GM18499 (cell line): ENCODE measurements around the gene ANKRD10.

ENCODE experiments used
- ATAC-seq: cut with Tn5 transposase; IDR thresholded peaks from one replicate; pipeline ENCODE4 v1.9.1; 2021; ENCODE audit warnings: moderate number of reproducible peaks; ENCODE audit not compliant: insufficient read depth, unreplicated experiment

Gene ANKRD10

GRCh38 chr13:110887597-110888333, 27.1 kb downstream of the ANKRD10 start:
- ATAC-seq: no peak

- ATAC-seq: no peak
Observed at GRCh38 chr13:110886870-110887596, 27.8 kb downstream of the ANKRD10 start.

GRCh38 chr13:110885966-110886869, 28.7 kb downstream of the ANKRD10 start:
- no peak for ATAC-seq

DNA sequence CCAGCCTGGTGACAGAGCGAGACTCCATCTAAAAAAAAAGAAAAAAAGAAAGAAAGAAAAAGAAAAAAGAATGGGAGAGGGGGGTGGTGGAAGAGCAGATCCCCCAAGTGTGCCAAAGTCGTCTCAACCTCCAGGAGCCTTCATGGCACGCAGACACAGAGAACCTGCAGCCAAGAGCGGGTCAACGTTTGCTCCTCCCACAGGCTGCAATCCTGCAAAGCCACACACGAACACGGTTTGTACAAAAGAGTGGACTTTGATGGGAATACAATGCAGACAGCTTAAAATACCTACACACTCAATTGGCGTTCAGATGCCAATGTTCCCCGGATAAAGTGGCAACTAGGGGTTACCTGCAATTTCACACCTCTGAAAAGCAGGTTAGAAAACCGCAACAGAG, 29.4 kb downstream of the ANKRD10 start:
- ATAC-seq: no peak

DNA sequence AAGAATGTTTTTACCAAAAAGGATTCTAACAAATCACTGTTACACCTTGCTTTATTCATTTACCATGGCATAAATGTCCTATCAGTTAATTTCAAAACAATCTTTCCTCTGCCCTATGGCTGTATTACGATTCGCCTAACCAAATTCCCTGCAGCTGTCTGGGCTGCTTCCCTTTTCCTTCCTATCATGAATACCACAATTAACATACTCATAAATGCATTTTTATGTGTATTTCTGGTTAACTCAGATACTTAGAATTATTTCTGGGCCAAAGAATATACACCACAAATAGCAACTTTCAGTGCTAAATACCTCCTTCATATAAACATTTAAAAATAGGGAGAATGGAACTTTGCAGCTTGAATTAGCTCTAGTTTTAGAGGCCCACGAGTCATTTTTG, 30.4 kb downstream of the ANKRD10 start:
- no peak for ATAC-seq

- no peak for ATAC-seq
Observed at GRCh38 chr13:110883542-110883941, 31.3 kb downstream of the ANKRD10 start.

GRCh38 chr13:110882972-110883371, 31.9 kb downstream of the ANKRD10 start:
- ATAC-seq: no peak

DNA sequence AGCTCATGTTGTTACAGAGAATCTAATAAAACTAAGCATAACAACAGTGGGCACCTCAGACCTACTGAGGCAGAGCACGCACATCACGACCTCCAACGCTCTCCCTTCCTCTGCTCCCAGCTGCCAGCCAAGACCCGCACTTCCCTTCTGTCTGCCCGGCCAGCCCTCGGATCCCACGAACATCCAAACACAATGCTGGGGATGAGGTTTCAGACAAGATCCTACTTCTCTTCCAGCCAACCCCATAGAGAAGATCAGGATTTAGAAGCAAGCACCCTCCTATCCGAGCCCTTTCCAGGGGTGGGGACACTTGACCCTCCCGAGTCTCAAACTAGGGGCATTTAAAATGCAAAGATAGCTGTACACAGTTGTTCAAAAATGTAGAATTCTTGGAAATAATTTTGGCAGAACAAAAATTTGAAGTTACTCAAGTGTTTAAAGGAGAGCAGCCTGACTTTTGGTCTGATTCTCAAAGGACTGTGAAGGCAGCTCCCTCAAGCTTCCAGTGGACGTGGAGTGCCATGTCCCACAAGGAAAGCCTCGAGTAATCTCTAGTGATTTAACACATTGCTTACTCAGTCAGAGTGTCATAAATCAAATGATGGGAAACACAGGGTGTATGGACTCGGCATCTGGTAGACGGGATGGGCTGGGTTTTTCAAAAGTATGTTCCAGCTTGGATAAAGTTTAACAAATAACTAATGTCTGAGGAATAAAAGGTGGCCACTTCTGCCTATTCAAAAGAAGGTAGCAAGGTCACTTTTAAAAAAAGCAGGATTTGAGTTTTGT, 32.8 kb downstream of the ANKRD10 start:
- ATAC-seq: no peak

DNA sequence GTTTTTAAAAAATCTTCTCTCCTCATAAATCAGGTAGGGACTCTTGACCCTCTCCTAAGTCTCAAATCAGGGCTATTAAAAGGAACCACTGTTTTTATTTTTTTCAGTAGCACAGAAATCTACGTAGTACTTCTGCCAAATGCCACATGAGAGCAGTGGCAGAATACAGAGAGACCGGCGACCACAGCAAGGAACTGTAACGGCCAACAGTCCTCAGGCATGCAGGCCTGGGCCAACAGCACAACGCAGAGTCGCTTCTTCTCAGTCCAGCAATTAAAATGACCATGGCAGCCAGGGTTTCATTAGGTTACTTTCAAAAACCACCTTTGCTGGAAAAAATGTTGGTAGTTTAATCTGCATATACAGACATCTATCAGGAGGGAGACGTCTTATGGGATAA, 34.2 kb downstream of the ANKRD10 start:
- ATAC-seq: no peak

- no peak for ATAC-seq
Observed at GRCh38 chr13:110879482-110879881, 35.4 kb downstream of the ANKRD10 start.

- no peak for ATAC-seq
Observed at GRCh38 chr13:110877737-110878258, 37.1 kb downstream of the ANKRD10 start.

GRCh38 chr13:110876609-110877008, 38.3 kb downstream of the ANKRD10 start:
- ATAC-seq: no peak

DNA sequence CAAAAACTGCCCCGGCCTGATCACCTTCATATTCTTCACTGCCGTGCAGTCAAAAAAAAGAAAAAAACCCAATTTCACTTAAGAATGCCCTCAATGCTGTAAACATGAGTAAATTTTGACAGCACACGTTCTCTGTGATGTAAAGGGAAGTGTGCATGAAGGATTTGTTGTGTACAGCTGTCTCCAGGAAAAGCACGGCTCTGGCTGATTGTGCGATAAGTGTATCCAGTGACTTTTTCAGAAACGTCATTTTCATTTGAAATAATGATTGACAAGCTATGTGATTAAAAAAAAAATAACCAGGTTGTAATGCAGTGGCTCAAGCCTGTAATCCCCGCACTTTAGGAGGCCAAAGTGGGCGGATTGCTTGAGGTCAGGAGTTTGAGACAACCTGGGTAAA, 39.6 kb downstream of the ANKRD10 start:
- ATAC-seq: no peak

DNA sequence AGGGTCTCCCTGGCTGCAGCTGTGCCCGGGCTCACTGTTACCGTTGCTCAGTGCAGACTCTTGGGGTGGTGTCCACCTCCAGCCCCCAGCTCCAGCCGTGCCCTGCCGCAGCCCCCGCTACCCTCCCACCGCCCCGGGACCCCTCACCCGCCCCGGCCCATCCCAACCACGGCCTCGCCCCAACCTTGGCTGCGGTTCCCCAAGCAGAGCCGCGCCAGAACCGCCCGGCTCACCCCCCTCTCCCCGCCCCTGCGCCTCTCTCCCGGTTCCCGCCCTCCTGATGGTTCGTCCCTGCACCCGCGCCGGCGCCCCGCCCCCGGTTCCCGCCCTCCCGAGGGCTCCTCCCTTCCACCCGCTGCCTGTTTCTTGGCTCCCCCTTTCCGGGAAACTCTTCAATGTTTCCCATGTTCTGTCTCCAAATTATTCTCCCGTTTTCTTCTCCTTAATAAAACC, 40.3 kb downstream of the ANKRD10 start:
- no peak for ATAC-seq

DNA sequence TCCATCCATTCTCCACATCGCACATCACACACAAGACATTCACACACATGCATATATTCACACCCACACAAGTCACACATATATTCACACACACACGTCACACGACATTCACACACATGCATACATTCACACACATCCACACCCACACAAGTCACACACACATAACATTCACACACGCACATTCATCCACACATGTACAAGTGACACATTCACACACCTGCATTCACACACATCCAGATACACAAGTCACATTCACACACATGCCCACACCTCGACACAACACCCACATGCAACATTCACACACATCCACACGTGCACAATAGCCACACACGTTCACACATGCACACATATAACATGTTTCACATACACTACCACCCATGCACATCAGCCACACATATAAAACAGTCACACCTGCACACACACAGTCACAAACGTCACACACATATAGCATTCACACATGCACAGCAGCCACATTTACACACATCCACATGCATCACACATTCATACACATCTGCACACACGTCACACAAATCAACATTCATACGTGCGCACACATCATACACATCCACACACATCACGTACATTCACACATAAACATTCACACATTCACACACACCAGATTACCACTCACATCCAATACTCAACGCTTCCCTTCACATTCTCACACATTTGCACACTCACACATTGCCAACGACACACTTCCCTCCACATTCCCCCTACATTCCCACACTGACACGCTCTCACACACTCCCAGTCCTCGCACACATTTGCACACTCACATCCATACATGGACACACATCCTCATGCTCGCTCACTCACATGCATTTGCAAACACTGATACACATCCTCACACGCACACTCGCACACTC, 41.0 kb downstream of the ANKRD10 start:
- no peak for ATAC-seq

GRCh38 chr13:110872768-110873638, 41.9 kb downstream of the ANKRD10 start:
- no peak for ATAC-seq

GRCh38 chr13:110872034-110872767, 42.7 kb downstream of the ANKRD10 start:
- ATAC-seq: no peak
